HG02938 (cell line): Measurements from ENCODE around the gene BICDL2.

Source experiments
- ATAC-seq: cut with Tn5 transposase; IDR thresholded peaks from one replicate; pipeline ENCODE4 v1.9.1; 2021; ENCODE audit warnings: mild to moderate bottlenecking, moderate library complexity; ENCODE audit not compliant: unreplicated experiment

The BICDL2 gene

DNA sequence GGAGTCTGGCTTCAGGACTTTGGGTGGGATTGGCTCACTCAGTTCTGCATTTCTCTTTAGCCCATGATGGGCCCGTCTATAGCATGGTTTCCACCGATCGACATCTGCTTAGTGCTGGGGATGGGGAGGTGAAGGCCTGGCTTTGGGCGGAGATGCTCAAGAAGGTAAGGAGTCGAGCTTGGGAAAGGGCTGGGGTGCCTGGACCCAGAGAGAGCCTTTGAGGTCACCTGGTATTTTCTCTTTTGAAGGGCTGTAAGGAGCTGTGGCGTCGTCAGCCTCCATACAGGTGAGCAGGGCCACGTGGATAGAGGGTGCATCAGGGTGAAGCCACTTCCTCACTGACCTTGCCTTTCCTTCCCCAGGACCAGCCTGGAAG lies 10.8 kb downstream of the BICDL2 start:
- no peak for ATAC-seq

DNA sequence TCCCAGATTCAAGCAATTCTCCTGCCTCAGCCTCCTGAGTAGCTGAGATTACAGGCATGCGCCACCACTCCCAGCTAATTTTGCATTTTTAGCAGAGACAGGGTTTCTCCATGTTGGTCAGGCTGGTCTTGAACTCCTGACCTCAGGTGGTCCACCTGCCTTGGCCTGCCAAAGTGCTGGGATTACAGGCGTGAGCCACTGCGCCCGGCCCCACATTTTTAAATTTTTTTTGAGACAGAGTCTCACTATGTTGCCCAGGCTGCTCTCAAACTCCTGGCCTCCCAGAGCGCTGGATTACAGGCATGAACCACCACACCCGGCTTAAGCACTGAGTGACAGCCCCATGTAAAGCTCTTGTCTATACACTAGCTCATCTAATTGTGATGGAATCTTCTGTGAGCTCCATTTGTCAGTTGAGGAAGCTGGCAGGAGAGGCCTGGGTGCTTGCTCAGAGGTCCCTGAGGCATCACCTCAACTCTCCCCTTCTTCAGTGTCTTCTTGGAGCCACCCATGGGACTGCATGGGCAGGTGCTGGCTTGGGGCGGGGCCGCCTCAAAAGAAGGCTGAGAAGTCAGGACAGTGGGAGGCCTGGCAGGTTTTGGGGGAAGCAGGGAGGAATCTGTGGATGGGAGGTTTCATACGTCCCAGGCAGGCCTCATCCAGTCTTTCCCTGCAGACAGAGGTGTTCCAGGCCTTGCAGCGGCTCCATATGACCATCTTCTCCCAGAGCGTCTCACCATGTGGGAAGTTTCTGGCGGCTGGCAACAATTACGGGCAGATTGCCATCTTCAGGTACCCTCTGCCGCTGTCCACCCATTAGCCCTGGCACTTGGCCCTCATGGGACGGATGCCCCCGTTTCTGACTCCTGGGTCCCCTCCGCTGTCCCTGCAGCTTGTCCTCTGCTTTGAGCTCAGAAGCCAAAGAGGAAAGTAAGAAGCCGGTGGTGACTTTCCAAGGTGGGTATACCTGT lies 11.4 kb downstream of the BICDL2 start:
- no peak for ATAC-seq

DNA sequence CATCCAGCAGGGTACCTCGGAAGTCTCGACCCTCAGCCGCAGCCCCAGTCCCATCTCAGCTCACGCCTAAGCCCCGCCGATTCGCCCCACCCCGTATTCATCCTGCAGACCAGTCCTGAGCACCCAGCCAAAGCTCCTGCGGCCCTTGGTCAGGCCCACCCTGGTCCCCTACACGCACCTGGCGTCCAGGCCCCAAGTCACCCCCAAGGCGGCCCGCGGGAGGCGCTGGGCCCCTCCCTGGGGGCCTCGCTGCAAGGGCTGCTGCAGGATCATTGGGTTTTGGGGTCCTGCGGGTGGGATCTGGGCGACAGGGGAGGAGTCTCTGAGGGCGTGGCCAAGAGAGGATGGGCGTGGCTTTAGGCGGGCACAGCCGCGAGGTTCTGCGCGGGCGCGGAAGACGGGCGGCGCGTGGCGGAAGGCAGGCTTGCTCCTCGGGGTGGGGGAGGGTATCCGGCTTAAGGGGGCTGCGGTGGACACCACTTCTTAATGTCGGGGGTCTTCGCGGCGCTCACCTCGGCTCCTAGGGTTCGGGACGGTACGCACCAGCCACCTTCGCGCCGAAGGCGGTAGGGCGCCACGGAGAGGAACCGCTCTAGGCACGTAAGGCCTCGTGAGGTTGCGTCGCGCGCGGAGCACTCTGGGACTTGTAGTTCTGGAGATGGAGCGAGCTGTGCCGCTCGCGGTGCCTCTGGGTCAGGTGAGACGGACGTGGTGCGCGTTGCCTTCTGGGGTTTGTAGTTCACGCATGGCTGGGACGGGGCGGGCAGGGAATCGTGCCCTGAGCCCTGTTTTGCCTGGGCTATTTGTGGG lies 12.9 kb downstream of the BICDL2 start, which contains the start of the genes HCFC1R1 and THOC6:
HCFC1R1 (minus strand) TSS at position 274 of the 810 bp plus-strand sequence; CDS start at position 273, 1 bp downstream.
THOC6 (plus strand) TSS at position 367 of the 810 bp plus-strand sequence; CDS start at position 659, 292 bp downstream.
- ATAC-seq: peak; percentile 56

DNA sequence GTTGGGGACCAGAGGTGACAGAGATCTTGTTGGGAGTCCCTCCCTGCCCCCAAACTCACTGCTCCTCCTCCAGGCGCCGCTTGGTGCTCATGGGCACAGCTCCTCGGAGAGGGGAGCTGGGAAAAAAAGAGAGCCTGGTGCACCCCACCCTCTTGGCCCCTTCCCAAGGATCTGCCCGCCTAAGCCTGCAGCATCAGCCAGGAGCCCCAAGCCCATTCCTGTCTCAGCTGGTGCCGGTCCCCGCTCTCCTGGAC lies 13.4 kb downstream of the BICDL2 start:
- ATAC-seq: no peak

DNA sequence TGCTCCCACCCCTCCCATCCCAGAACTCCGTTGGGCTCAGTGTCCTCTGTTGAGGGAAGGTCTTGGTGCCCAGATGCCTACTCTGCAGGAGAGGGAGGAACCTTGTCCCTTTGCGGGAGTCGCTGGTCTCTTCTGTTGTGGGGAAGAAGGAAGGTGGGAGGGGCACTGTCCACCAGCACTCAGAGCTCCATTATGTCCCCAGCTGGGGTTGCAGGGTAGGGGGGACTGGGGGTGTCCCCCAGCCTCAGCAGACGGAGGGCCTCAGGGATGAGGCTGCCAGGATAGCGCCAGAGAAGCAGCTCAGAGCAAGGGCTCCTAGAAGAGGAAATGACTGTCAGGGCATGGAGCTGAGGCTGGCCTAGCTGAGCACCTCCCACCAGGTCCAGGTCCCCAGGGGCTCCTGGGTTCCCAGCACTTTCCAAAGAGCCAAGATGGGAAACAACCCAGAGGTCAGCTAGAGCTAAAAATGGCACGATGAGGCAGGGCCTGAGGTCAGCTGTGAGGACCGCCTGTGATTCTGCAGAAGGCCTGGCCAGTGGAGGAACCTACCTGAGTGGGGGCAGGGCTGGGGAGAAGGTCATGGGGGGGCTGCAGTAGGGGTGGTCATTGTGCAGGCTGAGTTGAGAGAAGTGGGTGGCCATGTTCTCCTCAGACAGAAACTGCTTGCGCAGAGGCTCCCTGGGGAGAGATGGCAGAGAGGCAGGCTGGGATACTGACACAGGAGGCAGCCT lies 13.9 kb downstream of the BICDL2 start:
- ATAC-seq: no peak

DNA sequence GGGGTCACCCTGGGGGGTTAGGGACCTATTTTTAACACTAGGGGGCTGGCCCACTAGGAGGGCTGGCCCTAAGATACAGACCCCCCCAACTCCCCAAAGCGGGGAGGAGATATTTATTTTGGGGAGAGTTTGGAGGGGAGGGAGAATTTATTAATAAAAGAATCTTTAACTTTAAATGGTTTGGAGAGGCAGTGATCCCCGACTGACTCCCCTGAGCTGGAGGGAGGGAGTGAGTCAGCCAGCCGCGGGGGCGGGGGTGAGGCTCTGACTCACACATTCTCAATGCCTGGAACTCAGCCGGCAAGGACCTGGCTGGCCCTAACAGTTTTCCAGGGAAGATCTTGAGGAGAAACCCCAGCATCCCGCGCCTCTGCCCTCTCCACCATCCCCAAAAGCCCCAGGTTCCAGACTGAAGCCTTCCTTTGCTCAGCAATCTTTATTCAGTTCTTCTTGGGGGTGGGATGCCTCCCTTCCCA lies 14.5 kb downstream of the BICDL2 start:
- ATAC-seq: no peak

DNA sequence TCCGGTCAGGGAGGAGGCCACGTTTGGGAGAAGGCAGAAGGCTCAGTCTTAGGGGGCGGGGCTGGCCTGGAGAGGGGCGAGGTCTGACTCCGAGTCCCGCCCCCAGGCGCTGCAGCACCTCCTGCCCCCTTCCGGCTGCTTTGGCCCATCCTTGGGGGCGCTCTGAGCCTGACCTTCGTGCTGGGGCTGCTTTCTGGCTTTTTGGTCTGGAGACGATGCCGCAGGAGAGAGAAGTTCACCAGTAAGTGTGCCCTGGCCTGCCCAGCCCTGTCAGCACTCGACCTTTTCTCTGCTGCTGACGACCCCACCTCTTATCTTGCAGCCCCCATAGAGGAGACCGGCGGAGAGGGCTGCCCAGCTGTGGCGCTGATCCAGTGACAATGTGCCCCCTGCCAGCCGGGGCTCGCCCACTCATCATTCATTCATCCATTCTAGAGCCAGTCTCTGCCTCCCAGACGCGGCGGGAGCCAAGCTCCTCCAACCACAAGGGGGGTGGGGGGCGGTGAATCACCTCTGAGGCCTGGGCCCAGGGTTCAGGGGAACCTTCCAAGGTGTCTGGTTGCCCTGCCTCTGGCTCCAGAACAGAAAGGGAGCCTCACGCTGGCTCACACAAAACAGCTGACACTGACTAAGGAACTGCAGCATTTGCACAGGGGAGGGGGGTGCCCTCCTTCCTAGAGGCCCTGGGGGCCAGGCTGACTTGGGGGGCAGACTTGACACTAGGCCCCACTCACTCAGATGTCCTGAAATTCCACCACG lies 15.1 kb downstream of the BICDL2 start:
- ATAC-seq: no peak

DNA sequence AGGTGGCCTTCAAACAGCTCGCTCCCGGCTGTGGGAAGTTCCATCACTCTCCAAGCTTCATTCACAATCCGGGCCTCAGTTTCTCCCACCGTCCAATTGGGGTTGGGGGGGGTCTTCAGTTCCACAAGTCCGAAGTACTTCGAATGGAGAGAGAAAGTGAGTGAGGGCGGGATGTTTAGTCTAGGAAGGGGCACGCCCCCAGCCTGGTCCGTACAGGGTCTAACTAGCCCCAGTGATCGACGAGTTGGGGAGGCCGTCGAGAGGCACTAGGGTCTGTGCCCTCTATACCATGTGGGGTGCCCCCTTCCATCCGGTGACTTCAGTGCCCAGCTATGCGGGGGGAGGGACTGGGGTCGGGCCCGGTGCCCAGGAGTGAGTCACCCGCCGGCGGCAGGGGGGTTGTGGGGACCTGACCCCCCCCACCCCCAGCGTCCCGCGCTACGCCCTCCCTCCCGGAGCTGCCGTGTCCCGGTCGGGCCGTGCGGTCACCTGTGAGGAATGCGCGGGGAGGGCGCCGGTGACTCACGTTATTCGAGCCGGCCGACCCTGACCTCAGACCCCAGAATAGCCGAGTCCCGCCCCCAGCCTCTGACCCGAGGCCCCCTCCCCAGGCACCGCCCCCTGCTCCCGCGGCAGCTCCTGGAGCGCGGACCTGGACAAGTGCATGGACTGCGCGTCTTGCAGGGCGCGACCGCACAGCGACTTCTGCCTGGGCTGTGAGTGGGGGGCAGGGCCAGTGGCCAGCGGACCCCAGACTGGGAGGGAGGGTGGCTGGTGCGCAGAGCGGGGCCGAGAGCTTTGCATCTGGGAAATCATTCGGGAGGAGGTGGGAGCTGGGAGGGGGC lies 15.9 kb downstream of the BICDL2 start:
- ATAC-seq: no peak

DNA sequence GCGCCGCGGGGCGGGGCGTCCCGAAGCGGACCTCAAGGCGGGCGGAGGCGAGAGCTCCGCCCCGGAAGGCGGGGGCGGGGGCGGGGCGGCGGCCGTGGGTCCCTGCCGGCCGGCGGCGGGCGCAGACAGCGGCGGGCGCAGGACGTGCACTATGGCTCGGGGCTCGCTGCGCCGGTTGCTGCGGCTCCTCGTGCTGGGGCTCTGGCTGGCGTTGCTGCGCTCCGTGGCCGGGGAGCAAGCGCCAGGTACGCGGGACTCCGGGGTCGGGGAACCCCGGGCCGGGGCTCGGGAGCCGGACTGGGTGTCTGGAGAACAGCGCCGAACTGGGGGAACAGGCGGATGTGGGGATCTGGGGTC lies 16.5 kb downstream of the BICDL2 start, which contains the start of gene TNFRSF12A:
TNFRSF12A (plus strand) TSS at position 122 of the 357 bp plus-strand sequence; CDS start at position 152, 30 bp downstream.
- no peak for ATAC-seq

DNA sequence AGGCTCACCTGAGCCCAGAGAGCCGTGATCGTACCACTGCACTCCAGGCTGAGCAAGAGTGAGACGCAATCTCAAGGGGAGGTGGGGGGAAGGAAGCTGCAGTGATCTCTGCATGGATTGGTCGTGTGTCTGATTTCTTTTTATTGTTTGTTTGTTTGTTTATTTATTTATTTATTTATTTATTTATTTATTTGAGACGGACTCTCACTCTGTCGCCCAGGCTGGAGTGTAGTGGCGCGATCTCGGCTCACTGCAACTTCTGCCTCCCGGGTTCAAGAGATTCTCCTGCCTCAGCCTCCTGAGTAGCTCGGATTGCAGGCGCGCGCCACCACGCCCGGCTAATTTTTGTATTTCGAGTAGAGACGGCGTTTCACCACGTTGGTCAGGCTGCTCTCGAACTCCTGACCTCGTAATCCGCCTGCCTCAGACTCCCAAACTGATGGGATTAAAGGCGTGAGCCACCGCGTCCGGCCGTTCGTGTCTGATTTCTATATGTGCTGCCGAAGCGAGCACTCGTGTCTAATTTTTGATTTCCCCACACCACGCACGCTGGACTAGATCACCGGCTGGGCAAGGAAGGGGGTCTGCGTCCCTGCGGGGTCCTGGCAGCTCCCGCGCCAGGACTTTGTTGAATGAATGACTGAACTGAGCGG lies 17.0 kb downstream of the BICDL2 start:
- ATAC-seq: no peak

DNA sequence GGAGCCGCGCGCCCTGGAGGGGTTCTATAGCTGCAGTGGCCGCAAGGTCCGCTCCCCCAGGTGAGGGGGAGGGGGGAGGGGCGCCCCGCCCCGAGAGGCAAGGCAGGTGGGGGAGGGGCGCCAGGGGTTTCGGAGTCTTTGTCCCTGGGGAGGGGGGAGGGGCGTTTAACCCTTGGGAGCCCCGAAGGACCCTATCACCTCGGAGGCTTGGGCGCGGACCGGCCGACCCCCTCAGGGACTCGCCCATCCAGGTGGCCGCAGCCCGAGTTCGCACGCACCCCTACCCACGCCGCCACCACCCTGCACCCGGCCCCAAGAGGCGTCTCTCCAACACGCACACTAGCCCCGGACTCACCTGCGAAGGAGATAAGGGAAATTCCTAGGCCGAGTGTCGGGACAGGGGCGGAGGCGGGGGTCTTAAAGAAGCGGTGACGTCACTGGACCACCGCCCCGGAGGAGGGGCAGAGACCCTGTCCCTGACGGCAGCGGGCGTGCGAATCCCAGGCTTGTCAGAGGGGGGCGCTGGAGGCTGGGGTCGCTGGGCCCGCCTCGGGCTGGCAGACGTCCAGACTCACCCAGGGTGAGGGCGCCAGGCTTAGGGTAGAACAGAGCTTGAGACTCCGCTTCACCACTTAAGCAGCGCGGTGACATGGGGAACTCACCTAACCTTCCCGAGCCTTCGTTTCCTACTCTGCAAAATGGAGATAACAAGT lies 18.8 kb downstream of the BICDL2 start, which contains the start of gene CLDN6:
CLDN6 (minus strand) TSS at position 390 of the 713 bp plus-strand sequence. CDS start 2,162 bp downstream, outside the sequence.
- no peak for ATAC-seq

DNA sequence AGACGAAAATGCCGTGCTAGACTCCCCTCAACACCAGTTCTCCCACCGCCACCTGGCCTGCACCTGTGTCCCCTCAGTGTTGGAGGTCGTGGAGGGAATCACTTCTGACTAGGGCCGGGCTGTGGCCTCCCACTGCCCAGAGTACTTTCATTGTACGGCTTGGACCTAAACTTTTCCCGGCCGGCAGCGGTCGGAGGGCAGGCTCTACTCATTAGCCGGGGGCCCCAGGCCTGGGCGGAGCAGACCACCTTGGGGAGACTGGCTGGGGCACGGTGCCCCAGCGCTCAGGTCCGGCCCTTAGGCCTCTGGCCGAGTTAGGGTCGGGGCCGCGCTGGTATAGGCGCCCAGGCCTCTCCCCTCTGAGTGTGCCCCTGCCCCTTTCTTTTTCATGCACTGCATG lies 19.4 kb downstream of the BICDL2 start:
- no peak for ATAC-seq

DNA sequence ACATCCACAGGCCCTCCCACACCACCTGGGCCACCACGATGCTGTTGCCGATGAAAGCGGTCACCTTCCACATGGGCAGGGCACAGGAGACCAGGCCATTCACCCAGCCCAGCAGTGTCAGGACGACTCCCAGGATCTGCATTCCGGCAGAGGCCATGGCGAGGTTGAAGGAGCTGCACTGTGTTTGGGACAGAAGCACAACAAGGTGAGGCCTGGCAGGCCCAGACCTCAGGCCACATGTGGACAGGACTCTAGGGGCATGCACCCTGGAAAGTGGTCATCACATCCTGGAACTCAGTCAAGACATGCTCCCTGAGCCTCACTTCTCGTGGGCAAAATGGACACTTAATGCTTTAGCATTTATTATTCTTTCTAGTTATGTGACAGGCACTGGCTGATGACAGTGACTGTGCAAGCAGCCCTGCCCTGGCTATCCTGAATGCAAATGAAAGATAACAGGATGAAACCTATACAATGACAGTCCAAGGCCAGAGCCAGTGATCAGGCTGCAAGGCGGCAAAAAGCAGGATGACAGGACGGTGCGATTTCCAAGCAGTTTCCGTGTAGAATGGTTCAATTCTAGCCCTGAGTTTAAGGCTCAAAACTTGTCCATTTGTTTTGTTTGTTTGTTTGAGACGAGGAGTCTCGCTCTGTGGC lies 20.8 kb downstream of the BICDL2 start:
- no peak for ATAC-seq

DNA sequence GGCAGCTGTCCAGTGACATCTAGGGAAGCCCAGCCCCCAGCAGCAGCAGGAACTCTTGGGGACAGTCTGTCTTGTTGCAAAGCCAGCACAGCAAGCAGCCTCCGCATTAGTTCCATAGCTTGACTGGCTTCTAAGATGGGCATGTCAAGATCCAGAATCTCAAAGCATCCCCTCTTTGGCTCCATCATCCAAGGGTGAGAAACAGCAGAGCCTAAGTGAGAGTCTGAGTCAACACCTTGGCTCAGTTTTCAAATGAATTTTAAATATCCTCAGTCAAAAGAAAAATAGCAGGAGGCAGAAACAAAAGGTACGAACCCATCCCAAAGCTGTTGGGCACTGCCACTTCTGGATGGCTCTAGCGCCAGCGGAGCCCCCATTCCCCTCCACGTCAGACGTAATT lies 21.8 kb downstream of the BICDL2 start:
- ATAC-seq: no peak

DNA sequence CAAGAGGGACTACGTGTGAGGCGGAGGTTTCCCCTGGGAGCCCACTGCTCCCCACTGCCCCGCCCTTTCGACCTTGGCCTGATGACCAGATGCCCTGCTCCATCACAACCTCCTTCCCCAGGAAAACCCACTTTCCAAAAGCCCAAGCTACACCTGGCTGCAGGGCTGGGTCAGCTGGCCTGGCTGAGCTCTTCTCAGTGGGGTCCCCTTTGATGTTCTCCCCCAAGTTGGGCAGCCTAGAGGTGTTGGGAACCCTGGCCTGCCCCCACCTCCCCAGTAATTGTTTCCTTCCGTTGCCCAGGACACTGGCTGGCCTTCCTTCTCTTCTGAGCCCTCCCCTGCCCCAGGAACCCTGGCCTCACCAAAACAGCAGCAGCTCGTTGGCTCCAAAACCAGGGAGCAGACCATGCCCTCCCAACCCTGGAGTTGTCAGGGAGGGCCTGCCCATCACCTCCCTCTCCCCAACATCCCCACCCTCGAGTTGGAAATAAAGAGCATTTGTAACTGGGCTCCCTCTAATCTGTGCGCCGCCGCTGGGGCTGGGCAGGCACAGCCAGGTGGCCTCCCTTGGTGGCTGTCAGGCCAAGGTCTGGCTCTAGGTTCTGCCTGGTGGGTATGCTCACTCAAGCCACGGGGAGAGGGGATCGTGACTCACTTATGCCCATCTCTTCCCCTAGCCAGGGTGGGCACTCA lies 22.6 kb downstream of the BICDL2 start:
- ATAC-seq: no peak

DNA sequence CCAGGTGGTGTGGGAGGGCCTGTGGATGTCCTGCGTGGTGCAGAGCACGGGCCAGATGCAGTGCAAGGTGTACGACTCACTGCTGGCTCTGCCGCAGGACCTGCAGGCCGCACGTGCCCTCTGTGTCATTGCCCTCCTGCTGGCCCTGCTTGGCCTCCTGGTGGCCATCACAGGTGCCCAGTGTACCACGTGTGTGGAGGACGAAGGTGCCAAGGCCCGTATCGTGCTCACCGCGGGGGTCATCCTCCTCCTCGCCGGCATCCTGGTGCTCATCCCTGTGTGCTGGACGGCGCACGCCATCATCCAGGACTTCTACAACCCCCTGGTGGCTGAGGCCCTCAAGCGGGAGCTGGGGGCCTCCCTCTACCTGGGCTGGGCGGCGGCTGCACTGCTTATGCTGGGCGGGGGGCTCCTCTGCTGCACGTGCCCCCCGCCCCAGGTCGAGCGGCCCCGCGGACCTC lies 23.2 kb downstream of the BICDL2 start:
- no peak for ATAC-seq
